MV-4-11 (cell line): ENCODE results near the gene INSIG2.

Experiments
- DNase-seq: peaks from one replicate; lab custom pipeline; 2025; lab: John Stamatoyannopoulos, UW

Gene INSIG2

DNA sequence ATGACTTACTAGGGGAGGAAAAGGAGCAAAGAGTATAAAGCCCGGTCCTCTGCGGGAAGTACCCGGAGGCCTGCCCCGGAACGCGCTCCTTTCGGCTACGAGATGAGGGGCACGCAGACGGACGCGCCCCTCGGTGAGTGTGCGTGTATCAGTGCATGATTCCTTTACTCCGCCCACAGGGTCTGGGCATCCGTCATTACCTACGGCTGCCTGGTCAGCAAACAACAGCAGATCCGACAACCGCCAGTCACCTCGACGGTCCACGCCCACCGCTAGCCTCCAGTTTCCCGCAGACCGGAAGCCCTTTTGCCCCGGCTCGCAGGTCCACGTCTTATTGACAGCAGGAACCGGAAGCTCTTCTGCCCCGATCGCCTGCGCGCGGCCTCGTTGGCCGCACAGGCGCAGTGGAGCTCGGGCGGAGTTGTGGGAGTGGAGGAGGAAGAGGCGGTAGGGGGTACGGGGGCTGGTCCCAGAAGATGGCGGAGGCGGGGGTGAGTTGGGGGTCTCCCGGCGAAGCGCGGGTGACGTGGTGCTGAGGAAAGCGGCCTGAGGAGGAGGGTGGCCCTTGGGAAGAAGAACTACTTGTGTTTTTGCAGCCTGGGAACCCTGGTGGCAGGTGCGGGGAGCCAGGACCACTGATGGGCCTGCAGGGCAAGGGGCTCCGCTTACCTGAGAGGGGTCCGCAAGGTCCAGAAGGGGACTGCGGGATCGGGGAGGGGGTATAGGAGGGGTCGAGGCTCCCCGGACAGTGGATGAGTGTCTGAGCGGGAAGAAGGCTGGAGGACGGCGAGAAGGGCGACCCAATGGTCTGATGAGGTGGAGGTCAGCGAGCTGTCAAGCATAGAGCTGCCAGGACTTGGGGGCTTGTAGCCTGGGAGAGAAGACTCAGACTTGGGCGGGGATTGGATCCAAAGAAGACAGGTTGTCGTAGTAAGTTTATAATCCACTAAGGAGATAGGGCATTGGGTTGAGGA lies at the start of gene INSIG2:
TSS of gene INSIG2 (plus strand) at position 421 of the 974 bp plus-strand sequence. CDS start 8,086 bp downstream, outside the sequence.
- DNase-seq, result peak; percentile 95

DNA sequence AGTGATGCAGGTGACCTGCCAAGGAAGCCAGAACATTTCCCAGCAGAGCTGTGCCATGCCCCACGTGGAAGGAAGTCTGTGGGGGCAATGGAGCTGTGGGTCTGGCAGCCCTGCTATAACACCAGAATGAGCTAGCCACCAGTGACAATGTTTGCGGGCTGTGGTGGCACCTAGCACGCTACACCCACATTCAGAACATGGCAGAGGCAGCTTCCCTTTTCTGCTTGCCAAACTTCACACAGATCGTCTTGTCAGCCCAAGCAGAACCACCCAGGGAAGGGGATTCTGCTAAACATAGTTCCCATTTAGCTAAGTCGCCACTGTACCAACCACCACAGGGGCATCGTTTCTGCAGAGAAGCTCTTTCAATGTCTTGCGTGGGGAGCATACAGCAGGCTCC lies 47.4 kb upstream of the INSIG2 start:
- DNase-seq, result peak; percentile 77

GRCh38 chr2:118044103-118044716 lies 44.1 kb upstream of the INSIG2 start:
- no peak for DNase-seq

DNA sequence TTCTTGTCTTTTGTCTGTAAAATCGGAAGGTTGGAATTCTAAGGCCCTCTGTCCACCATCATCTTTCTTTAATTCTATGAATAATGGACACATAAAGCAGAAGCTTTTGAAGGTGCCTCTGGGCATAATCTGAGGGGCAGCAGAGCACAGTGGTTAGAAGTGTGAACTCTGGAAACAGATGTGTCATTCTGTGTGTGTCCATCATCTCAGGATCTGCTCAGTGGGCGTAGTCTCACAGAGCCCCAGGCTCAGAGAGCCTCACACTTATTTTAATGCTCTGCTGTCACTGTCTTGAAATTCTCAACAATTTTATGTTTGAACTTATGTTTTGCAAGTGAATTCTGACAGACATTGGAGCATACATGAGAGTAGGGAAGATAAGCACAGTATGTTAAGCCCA lies 43.4 kb upstream of the INSIG2 start:
- no peak for DNase-seq

DNA sequence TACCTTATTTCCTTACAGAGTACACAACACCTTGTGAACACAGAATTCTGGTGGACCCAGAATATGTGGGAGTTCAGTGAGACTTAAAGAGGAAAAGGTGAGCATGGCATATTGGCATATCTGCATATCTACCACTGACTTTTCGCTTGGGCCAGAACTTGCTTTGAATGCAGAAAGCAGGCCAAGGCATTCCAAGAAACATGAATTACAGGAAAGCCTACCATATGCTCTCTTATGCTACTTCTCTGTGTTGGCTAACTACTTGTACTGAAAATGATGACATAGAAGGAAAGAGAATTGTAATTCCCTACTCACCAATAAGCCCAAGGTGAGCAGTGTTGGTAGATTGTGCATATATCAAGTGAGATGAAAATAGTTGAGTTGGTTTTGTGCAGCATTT lies 43.0 kb upstream of the INSIG2 start:
- no peak for DNase-seq

GRCh38 chr2:118046634-118047210 lies 41.5 kb upstream of the INSIG2 start:
- DNase-seq, result peak; percentile 37

DNA sequence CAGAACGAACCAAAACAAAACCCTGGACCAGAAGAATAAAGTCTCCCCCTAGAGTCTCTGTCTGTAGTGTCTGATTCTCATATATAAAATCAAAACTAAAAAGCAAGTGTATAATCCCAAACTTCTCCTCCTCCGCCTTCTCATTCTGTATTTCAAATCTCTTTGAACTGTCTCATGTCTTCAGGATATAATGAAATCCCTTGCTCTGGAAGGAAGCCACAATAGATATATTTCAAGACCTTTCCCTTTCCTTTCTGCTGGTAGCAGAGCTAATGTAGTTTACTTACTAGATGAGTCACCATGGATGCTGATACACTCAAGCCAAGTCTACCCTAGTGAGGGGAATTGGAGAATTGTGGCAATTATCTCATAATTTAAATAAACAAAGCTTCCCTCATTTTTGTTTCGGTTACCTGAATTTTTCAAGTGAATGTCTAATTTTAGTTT lies 40.9 kb upstream of the INSIG2 start:
- no peak for DNase-seq

- DNase-seq, result no peak
These were observed 39.9 kb upstream of the INSIG2 start for GRCh38 chr2:118048401-118048800.

- no peak for DNase-seq
These were observed 39.0 kb upstream of the INSIG2 start for GRCh38 chr2:118049140-118049815.

DNA sequence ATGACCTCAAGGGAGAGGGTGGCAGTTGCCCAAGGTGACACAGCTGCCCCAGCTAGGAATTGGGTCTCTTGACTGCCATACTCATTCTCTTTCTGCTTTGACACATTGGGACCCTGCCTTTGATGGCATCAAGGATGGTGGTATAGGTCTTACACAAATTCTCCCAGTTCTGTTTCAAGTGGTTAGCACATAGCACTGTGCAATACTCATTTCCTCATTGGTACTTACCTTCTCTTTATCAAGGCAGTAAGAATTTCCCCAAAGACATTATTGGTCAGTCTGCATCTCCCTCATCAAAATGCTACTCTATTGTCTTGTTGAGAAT lies 38.5 kb upstream of the INSIG2 start:
- DNase-seq, result peak; percentile 42

GRCh38 chr2:118050386-118050785 lies 37.9 kb upstream of the INSIG2 start:
- DNase-seq, result no peak

- no peak for DNase-seq
These were observed 37.3 kb upstream of the INSIG2 start for GRCh38 chr2:118050974-118051373.

DNA sequence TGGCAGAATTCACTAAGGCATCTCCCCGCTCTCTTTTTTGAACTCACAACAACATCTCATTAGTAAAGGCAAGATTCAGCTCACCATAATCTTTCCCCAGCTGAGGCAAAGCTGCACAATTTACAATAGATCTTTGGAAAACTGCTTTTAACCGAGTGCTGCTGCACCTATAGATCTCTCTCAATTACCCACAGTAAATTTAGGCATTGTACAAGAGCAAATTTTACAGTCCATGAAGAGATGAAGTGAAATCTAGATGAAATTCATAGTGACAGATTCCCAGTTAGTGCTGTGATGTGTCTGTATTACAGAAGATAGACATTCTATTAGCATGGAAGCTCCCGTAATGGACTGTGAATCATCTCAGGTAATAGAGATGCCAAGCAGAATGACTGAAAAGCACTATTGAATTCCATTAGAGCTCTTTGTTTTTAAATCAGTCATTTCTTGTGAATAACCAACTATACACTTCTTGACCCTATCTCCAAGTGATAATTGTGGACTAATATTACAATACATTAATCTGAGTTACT lies 36.4 kb upstream of the INSIG2 start:
- no peak for DNase-seq

DNA sequence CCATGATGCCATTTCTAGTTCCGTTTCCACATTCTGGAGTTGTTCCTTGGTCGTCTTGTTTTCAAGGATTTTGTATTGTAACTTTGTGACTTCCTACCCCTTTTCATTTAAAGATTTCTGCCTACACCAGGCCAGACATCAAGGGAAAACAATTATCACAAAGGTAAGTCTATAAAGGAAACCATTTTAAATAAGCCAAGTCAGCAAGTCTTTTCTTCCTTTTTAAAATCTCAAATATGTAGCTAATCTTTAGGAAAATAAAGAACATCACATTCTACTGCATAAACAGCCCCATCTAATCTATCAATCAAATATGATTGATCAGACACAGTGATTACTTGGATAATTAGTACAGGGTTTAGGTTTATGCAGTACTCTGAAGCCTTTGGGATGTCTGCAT lies 35.8 kb upstream of the INSIG2 start:
- no peak for DNase-seq

GRCh38 chr2:118053681-118054080 lies 34.6 kb upstream of the INSIG2 start:
- DNase-seq, result no peak

DNA sequence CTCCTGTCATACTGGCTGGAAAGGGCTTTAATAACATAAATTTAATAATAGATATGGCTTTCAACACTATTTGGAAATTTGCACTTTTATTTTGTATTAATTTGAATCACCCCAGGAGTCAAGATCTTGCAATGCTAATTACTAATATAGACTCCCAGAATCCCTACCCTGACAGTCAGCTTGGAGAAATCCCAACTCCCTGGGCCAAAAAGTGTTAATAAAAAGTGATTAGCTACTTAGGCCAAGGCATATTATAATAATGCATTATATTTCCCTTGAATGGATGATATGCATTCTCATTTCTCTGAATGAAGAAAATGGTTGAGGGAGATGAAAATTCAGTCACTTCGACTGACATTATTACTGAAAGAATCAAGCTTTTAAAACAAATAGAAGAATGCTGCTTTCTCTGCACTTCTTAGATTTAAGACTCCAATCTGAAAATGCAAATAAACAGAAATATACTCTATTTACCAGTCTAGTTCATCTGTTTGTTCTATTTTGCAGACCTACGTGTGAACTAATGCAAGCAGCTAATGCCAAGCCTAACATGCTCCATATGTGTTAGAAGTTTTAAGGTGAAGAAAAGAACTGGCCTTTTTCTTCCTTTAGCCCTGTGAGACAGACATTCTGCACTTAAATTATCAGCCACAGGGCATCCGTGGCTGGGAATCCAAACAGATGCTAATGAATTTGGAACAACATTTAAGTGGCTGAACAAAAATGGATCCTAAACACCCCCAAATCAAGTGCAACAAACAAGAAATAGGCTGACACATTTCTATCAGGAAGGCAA lies 33.9 kb upstream of the INSIG2 start:
- no peak for DNase-seq

DNA sequence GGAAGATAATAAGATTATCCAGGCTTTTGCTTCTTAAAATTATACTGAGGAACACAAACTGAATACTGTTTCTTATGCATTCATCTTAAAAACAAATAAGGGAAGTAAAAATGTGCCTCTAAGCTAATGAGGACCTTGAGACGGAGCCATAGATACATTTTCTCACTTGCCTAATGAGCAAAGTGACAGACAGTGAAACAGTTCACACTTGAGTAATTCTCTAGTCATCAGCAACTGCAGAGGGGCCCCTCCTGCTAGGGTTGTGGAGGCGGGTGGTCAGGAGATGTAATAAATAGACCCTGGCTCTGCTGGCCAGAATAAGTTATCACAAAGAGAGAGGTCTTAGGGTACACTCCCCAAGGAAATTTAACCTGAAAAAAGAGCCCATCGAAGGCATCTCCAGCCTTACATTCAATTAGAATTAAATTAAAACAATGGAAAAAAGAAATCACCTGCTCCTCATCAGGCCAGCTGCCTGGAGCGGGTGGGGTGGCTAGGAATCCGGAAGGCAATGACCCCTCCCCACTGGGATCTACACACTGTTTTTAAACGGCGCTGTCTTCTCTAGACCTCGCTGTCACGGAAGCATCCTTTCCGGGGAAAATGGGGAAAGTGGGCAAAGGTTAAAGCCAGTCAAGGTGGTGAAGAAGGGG lies 32.6 kb upstream of the INSIG2 start:
- peak; percentile 36 for DNase-seq

DNA sequence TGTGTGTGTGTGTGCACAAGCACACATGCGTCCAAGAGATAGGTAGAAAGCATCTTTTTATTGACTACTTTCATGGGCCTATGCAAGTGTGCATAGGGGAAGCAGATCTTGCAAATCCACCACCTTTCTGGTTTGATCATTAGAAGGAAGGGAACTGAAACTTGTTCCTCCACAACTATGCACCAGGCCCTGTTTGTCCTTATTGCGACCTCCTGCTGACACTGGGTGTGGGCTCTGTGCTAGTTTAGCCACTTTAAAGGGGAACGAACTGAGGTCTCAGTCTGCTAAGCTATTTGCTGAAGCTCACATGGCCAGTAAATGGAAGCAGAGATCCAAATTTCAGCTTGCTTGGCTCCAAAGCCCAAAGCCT lies 32.1 kb upstream of the INSIG2 start:
- DNase-seq, result peak; percentile 96

- DNase-seq, result no peak
These were observed 31.5 kb upstream of the INSIG2 start for GRCh38 chr2:118056801-118057200.

GRCh38 chr2:118058951-118059350 lies 29.3 kb upstream of the INSIG2 start:
- no peak for DNase-seq
